Astrocyte of the cerebellum (primary cell): ENCODE results near the gene ZNF737.
"Not testable (repeated sequence)": the region's sequence is repeated elsewhere in the genome, so short reads cannot be mapped to it uniquely, and the experiment has no call there.

Source experiments
- DNase-seq: peaks from one replicate; pipeline ENCODE4 v3.0.0-alpha.2; 2011; ENCODE audit warnings: low read depth
- H3K4me3 ChIP-seq: 2 replicates; pipeline ENCODE4 v1.5.1; 2011; ENCODE audit warnings: mild to moderate bottlenecking, low read depth, low read length, moderate library complexity
- in situ Hi-C: cut with HindIII; loops from 2 replicates; pipeline ENCODE4 v1.10.0; 2017; ENCODE audit warnings: low sequenced_read_pairs
- TF ChIP-seq, protein P1 (sequence below): IDR thresholded peaks from 2 replicates; pipeline ENCODE4 v1.5.1; 2012; ENCODE audit warnings: low read length, low read depth, moderate library complexity, mild to moderate bottlenecking; ENCODE audit errors: missing control alignments

The ZNF737 gene

DNA sequence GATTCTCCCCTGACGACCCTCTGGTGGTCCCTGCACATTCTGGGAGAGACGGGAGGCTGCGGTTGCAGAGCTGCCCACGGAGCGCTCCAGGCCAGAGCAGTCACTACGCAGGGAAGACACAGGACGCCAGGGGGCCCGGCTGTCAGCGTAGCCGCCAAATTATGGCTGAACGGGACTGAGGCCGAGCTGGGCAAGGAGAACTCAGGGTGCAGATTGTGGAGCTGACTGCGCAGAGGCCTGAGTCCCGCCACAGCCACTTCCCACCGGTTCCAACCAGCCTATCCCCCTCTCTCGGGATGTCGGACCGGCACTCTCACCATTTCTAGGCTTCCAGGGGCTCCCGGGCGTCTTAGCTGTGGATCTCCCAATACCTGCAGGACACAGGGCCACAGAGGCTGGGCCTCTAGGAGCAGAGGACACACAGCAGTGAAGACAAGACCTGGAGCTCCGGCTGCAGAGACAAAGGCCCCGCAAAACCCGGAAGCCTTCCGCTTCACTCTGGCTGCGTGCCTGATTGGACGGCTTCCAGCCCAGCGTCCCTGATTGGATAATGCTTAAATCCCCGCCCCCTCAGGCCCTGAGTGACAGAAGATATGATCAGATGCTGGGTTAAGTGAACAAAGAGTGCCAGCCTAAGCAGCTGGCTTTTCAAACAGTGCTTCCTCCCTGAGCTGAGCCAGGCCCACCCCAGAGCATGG lies at the start of gene ZNF737:
Gene ZNF737 (minus strand): TSS at position 461 of the 698 bp plus-strand sequence. CDS start 141 bp downstream, at position 320.
- H3K4me3 ChIP-seq, result peak within 1 kb of the TSS; percentile 62
- DNase-seq, result peak; percentile 85
- TF ChIP-seq, protein P1, sequence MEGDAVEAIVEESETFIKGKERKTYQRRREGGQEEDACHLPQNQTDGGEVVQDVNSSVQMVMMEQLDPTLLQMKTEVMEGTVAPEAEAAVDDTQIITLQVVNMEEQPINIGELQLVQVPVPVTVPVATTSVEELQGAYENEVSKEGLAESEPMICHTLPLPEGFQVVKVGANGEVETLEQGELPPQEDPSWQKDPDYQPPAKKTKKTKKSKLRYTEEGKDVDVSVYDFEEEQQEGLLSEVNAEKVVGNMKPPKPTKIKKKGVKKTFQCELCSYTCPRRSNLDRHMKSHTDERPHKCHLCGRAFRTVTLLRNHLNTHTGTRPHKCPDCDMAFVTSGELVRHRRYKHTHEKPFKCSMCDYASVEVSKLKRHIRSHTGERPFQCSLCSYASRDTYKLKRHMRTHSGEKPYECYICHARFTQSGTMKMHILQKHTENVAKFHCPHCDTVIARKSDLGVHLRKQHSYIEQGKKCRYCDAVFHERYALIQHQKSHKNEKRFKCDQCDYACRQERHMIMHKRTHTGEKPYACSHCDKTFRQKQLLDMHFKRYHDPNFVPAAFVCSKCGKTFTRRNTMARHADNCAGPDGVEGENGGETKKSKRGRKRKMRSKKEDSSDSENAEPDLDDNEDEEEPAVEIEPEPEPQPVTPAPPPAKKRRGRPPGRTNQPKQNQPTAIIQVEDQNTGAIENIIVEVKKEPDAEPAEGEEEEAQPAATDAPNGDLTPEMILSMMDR, result peak; percentile 41
- in situ Hi-C loops, result no loop called here

DNA sequence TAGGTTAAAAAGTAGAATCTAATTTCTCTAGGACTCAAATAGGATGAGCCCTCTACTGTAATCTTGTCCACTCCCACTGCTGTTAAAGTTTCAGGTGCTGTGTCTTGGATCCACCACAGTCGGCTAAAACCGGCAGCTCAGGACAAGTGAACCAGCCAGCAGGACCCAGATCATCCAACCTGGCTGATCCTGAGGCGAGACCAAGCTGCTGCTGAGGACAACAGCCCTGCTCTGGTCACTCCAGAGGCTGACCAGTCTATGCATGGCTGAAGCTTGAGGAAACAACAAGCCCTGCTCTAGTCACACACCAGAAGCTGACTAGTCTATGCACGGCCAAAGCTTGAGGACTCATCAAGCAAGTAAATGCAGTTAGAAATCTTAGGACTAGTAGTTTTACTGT lies 49.4 kb upstream of the ZNF737 start:
- in situ Hi-C loops, result not testable (repeated sequence)

DNA sequence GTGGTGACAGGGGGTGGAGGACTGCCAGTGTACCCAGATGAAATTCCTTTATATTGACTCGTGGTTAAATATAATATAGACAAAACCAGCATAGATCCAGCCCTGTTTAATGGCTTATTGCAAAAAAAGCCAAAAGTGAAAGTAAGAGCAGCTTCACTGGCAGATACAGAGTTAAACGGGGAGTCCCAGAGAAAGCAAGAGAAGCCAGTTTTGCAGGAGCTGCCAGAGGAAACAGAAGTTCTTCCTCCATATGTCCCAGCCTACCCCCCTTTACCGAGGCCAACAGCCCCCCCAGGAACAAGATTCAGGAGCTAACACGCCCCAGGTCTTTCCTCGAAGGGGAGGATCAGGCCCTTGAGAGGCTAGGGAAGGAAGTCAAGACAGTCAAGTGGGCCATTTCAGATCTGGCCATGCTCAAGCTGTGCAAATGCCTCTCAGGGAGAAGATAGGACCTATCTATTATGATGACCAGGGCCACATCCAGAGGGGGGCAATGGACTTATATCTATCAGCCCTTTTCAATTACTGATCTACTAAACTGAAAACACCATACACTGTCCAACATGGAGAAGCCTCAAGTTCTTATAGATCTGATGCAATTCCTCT lies 47.2 kb upstream of the ZNF737 start:
- in situ Hi-C loops, result no loop called here
- DNase-seq, result no peak
- H3K4me3 ChIP-seq, result no peak overlapping the region
- TF ChIP-seq, protein P1, result no peak

More for the DNA sequence above, 49.4 kb upstream of the ZNF737 start:
- not testable (repeated sequence) for DNase-seq, H3K4me3 ChIP-seq

DNA sequence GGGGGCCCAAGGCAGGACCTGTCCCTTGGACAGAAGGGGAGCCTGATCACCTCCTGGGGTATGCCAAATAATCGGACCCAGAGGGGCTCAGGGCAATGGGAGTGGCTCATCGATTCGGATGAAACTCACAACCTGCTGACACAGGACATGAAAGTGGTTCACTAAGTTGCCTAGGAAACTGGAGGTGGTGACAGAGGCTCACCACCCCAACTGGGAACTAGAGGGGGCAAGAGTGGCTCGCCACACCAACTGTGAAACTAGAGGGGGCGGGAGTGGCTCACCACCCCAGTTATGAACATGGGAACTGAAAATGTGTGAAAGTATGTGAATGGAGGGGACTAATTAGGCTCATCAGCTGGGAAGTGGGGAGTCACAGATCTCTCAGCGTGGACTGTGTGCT lies 46.3 kb upstream of the ZNF737 start:
- in situ Hi-C loops, result no loop called here
- DNase-seq, result no peak
- H3K4me3 ChIP-seq, result no peak overlapping the region
- TF ChIP-seq, protein P1, result no peak

DNA sequence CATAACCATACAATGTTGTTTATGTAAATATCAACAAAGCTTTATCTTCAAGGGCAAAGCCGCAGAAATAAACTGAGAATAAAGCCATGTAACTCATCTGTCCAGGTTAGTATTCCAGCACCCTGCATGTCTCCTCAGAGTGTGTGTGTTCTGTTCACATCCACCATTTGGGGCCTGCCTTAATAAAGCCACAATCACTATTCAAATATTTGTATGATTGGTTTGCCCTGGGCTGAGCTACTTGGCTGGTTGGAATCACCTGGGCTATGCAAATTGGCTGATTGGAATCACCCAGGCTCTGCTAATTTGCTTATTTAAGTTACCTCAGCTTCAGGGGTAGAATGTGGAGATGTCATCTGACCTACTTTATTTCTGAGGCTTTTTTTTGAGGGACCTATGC lies 42.4 kb upstream of the ZNF737 start:
- TF ChIP-seq, protein P1, result no peak
- in situ Hi-C loops, result no loop called here
- no peak for DNase-seq
- no peak overlapping the region for H3K4me3 ChIP-seq

DNA sequence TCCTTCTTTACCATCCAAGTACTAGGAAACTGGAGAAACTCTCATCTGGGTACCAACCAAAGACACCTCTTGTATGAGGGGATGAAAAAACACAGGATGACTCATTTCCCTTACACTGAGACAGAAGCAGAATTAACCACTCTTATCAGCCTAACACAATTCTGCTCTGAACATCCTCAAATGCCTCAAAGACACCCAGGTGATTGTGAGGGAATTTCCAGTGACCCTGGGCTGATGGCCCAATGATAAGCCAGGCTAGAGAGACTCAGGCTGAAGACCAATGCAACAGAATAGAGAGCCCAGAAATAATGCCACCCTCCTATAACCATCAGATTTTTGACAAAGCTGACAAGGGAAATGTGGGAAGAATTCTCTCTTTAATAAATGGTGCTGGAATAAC lies 7.0 kb downstream of the ZNF737 start:
- TF ChIP-seq, protein P1, result no peak
- H3K4me3 ChIP-seq, result no peak overlapping the region
- DNase-seq, result no peak
- in situ Hi-C loops, result no loop called here

DNA sequence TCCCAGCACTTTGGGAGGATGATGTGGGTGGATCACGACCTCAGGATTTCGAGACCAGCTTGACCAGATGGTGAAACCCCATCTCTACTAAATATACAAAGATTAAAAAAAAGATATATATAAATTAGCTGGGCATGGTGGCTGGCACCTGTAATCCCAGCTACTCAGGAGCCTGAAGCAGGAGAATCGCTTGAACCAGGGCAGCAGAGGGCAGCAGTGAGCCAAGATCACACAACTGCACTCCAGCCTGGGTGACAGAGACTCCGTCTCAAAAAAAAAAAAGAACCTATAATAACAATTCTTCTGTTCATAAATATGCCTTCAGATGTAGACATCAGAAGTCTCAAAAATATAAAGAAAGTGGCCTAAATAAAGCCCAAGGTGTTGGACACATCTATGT lies 7.6 kb downstream of the ZNF737 start:
- in situ Hi-C loops, result no loop called here
- DNase-seq, result no peak
- H3K4me3 ChIP-seq, result no peak overlapping the region
- TF ChIP-seq, protein P1, result no peak

DNA sequence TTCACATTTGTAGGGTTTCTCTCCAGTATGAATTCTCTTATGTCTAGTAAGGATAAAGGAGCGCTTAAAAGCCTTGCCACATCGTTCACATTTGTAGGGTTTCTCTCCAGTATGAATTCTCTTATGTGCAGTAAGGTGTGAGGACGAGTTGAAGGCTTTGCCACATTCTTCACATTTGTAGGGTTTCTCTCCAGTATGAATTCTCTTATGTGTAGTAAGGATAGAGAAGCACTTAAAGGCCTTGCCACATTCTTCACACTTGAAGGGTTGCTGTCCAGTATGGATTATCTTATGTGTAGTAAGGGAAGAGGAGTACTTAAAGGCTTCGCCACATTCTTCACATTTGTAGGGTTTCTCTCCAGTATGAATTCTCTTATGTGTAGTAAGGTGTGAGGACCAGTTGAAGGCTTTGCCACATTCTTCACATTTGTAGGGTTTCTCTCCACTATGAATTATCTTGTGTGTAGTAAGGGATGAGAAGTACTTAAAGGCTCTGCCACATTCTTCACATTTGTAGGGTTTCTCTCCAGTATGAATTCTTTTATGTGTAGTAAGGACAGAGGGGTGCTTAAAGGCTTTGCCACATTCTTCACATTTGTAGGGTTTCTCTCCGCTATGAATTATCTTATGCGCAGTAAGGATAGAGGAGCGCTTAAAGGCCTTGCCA lies 20.8 kb downstream of the ZNF737 start:
- DNase-seq, in situ Hi-C loops, H3K4me3 ChIP-seq: not testable (repeated sequence)

DNA sequence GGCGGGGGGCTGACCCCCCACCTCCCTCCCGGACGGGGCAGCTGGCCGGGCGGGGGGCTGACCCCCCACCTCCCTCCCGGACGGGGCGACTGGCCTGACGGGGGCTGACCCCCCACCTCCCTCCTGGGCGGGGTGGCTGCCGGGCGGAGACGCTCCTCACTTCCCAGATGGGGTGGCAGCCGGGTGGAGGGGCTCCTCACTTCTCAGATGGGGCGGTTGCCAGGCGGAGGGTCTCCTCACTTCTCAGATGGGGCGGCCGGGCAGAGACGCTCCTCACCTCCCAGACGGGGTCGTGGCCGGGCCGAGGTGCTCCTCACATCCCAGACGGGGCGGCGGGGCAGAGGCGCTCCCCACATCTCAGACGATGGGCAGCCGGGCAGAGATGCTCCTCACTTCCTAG lies 35.3 kb downstream of the ZNF737 start:
- DNase-seq, H3K4me3 ChIP-seq, in situ Hi-C loops: not testable (repeated sequence)
